ENCODE measurements around the gene NRXN3.

Gene NRXN3

GRCh38 chr14:79631276-79631675 is 1461.1 kb downstream of the NRXN3 start:
- no peak overlapping the region for H3K4me3 ChIP-seq
- H3K27ac ChIP-seq: no peak overlapping the region

GRCh38 chr14:79638672-79639266 is 1468.6 kb downstream of the NRXN3 start:
- H3K4me3 ChIP-seq: no peak overlapping the region
- H3K27ac ChIP-seq: no peak overlapping the region

GRCh38 chr14:79639613-79640012 is 1469.4 kb downstream of the NRXN3 start:
- H3K27ac ChIP-seq: no peak overlapping the region
- H3K4me3 ChIP-seq: no peak overlapping the region

- no peak overlapping the region for H3K4me3 ChIP-seq
- H3K27ac ChIP-seq: no peak overlapping the region
These were observed 1471.2 kb downstream of the NRXN3 start for GRCh38 chr14:79641371-79641770.

- H3K4me3 ChIP-seq: no peak overlapping the region
- no peak overlapping the region for H3K27ac ChIP-seq
These were observed 1473.0 kb downstream of the NRXN3 start for GRCh38 chr14:79643132-79643531.

- H3K4me3 ChIP-seq: no peak overlapping the region
- no peak overlapping the region for H3K27ac ChIP-seq
These were observed 1475.7 kb downstream of the NRXN3 start for GRCh38 chr14:79645753-79646362.

- Histone ChIP-seq H3K4me3 (no peak overlapping the region), H3K27ac (no peak overlapping the region)
These were observed 1479.7 kb downstream of the NRXN3 start for GRCh38 chr14:79649856-79650255.

- no peak overlapping the region for H3K27ac ChIP-seq
- no peak overlapping the region for H3K4me3 ChIP-seq
These were observed 1482.5 kb downstream of the NRXN3 start for GRCh38 chr14:79652513-79653307.

GRCh38 chr14:79656056-79656455 is 1485.9 kb downstream of the NRXN3 start:
- Histone ChIP-seq H3K4me3 (no peak overlapping the region), H3K27ac (no peak overlapping the region)

- H3K27ac ChIP-seq: no peak overlapping the region
- no peak overlapping the region for H3K4me3 ChIP-seq
These were observed 1486.3 kb downstream of the NRXN3 start for GRCh38 chr14:79656496-79656895.

- Histone ChIP-seq H3K27ac (no peak overlapping the region), H3K4me3 (no peak overlapping the region)
These were observed 1488.0 kb downstream of the NRXN3 start for GRCh38 chr14:79658221-79658620.

GRCh38 chr14:79658769-79659168 is 1488.6 kb downstream of the NRXN3 start:
- Histone ChIP-seq H3K4me3 (no peak overlapping the region), H3K27ac (no peak overlapping the region)

- Histone ChIP-seq H3K4me3 (no peak overlapping the region), H3K27ac (no peak overlapping the region)
These were observed 1490.1 kb downstream of the NRXN3 start for GRCh38 chr14:79660053-79660939.

- no peak overlapping the region for H3K27ac ChIP-seq
- no peak overlapping the region for H3K4me3 ChIP-seq
These were observed 1491.6 kb downstream of the NRXN3 start for GRCh38 chr14:79661752-79662151.

GRCh38 chr14:79663453-79663852 is 1493.3 kb downstream of the NRXN3 start:
- no peak overlapping the region for H3K27ac ChIP-seq
- H3K4me3 ChIP-seq: no peak overlapping the region

GRCh38 chr14:79665556-79665955 is 1495.4 kb downstream of the NRXN3 start:
- Histone ChIP-seq H3K4me3 (no peak overlapping the region), H3K27ac (no peak overlapping the region)

GRCh38 chr14:79668951-79669350 is 1498.8 kb downstream of the NRXN3 start:
- no peak overlapping the region for H3K27ac ChIP-seq
- no peak overlapping the region for H3K4me3 ChIP-seq

- no peak overlapping the region for H3K4me3 ChIP-seq
- H3K27ac ChIP-seq: no peak overlapping the region
These were observed 1500.6 kb downstream of the NRXN3 start for GRCh38 chr14:79670811-79671210.

- H3K27ac ChIP-seq: no peak overlapping the region
- no peak overlapping the region for H3K4me3 ChIP-seq
These were observed 1509.9 kb downstream of the NRXN3 start for GRCh38 chr14:79680087-79680486.

- no peak overlapping the region for H3K4me3 ChIP-seq
- H3K27ac ChIP-seq: no peak overlapping the region
These were observed 1516.0 kb downstream of the NRXN3 start for GRCh38 chr14:79686196-79686595.
